Epithelial cell of proximal tubule (primary cell): ENCODE measurements around the gene CERS1. TPM values are rescaled to one million over a fixed set of nuclear protein-coding genes. Genes with fewer than 3 reads are reported as not detected.

ENCODE experiments used
- DNase-seq: peaks from one replicate; pipeline ENCODE4 v3.0.0-alpha.2; 2011; ENCODE audit warnings: low read depth
- H3K4me3 ChIP-seq: 2 replicates; pipeline ENCODE4 v1.5.1; 2011; ENCODE audit warnings: low read depth, mild to moderate bottlenecking, low read length
- CTCF ChIP-seq: conservative IDR thresholded peaks from 2 replicates; pipeline ENCODE4 v1.5.1; 2012; ENCODE audit warnings: low read depth, mild to moderate bottlenecking, low read length
- total RNA-seq: library from RNA; depleted of rRNA; stranded (reverse); fragments of >200 nt; gene quantifications from 2 replicates; pipeline ENCODE4 v1.2.3, GENCODE V29; 2015

CERS1 gene
- total RNA-seq, 1 donor from 2014 or later = 2.0 TPM

- TF ChIP-seq CTCF = no peak
- H3K4me3 ChIP-seq = peak overlapping the region; percentile 68
- DNase-seq = no peak
These were observed 62.8 kb downstream of the CERS1 start for GRCh38 chr19:18833141-18833476.

DNA sequence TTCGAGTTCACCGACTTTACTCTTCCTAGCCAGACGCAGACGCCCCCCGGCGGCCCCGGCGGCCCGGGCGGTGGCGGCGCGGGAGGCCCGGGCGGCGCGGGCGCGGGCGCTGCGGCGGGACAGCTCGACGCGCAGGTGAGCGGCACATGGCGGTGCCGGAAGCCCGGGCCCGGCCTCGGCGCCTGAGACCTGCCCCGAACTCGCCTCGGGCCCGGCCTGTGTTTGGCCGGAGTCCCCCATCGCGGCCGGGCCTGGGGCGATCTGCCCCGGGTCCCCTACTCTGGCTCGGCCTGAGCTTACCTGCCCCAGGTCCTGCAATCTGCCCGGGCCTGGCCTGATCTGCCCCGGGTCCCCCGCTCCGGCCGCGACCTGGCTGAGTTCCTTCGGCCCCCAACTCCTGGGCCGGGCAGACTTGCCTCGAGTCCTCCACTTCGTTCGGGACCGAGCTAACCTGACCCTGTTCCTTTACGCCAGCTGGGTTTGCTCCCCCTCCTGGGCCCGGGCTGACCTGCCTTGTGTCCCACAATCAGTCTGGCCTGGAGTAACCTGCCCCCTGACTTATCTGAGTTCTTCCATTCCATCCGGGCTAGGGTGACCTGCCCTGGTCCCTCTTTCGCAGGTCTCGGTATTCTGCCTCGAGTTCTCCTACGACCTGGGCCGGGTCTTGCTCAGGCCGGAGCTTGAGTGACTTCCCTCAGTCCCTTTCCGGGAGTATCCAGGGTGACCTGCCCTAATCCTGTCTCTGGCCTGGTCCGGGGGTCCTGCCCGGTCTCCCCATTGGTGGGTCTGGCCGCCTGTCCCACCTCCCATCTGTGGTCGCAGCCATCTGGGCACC lies 63.4 kb downstream of the CERS1 start:
- DNase-seq = no peak
- peak overlapping the region; percentile 68 for H3K4me3 ChIP-seq
- TF ChIP-seq CTCF = peak; percentile 33

GRCh38 chr19:18831524-18832305 lies 64.2 kb downstream of the CERS1 start, which contains the start of gene UPF1:
Gene UPF1, plus strand, starts transcription at chr19:18831959. Its CDS starts 251 bp downstream, at chr19:18832210.
- TF ChIP-seq CTCF = no peak
- no peak for DNase-seq
- H3K4me3 ChIP-seq = peak within 1 kb of the TSS; percentile 68

- no peak for DNase-seq
- H3K4me3 ChIP-seq = no peak overlapping the region
- no peak for TF ChIP-seq CTCF
These were observed 65.5 kb downstream of the CERS1 start for GRCh38 chr19:18830488-18830887.

DNA sequence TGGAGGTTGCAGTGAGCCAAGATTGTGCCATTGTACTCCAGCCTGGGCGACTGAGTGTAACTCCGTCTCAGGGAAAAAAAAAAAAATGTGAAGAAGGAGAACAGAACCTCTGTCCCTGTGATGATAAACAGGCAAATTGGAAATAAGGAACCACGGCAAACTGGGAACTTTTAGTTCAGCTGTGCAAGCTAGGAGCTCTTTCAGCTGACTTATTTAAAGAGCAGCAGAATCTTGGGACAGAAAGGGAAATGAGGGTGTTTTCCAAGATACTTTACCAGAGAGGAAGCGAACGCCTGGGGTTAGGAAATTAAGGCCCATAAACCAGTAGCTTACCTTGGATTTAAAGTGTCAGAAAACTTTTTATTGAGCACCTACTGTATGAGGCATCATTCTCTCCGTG lies 67.2 kb downstream of the CERS1 start:
- no peak for TF ChIP-seq CTCF
- DNase-seq = no peak
- H3K4me3 ChIP-seq = no peak overlapping the region

Other genes with a start within 250 kb of the CERS1 start
- 1.3 and 3.0 TPM in 2 replicates for gene CRTC1, start 212.5 kb downstream of the CERS1 start, total RNA-seq
- not detected in 2 replicates for gene COMP, start 104.9 kb downstream of the CERS1 start, total RNA-seq
- gene UPF1, start 64.2 kb downstream of the CERS1 start, total RNA-seq = 46.5 and 63.7 TPM in 2 replicates
- 312 and 318 TPM in 2 replicates for gene COPE, start 23.2 kb upstream of the CERS1 start, total RNA-seq
- 48.6 and 58.5 TPM in 2 replicates for gene DDX49, start 23.6 kb upstream of the CERS1 start, total RNA-seq
- gene HOMER3, start 45.1 kb upstream of the CERS1 start, total RNA-seq = 85.9 and 106 TPM in 2 replicates
- gene SUGP2, start 137.4 kb upstream of the CERS1 start, total RNA-seq = 23.7 and 24.8 TPM in 2 replicates
- gene ARMC6, start 137.4 kb upstream of the CERS1 start, total RNA-seq = 48.1 and 91.2 TPM in 2 replicates
- gene SLC25A42, start 167.8 kb upstream of the CERS1 start, total RNA-seq = 2.2 and 2.9 TPM in 2 replicates
- gene TMEM161A, start 242.3 kb upstream of the CERS1 start, total RNA-seq = 32.6 TPM in 2 replicates